Measurements from ENCODE around the gene SULT2B1.

The SULT2B1 gene

GRCh38 chr19:48646722-48647216 is 94.8 kb downstream of the SULT2B1 start:
- peak in 1 of 56 donors; percentile 90 for DNase-seq

GRCh38 chr19:48648134-48648533 is 96.2 kb downstream of the SULT2B1 start:
- no peak for DNase-seq
